Measurements from ENCODE around the gene DMGDH. TPM values are rescaled to one million over a fixed set of nuclear protein-coding genes. Genes with fewer than 3 reads are reported as not detected.
A peak's percentile ranks its signal among the peaks of the same experiment; 100 is the strongest.

DMGDH gene
- total and polyA plus RNA-seq, 8 donors = 0.38 to 5.3 (median 1.8) TPM; not detected in 1

GRCh38 chr5:78971998-78972397, 97.5 kb downstream of the DMGDH start:
- 40 to 76% (median 59%) methylated on average over 2 of the region's 2 CpGs for WGBS, 5 donors
- intact Hi-C loops (cut with DNase I; ENCODE audit: low total_unique reads) = no loop called here
- Histone ChIP-seq H3K4me3 (no peak overlapping the region), H3K36me3 (peaks cover 0 to 5% (median 2%) of the 10 kb centered on the region in 4 donors), H3K27ac (no peak overlapping the region), H3K9me3 (no peaks in the 10 kb centered on the region), H3K27me3 (no peaks in the 10 kb centered on the region), H3K4me1 (peaks cover 6 to 37% (median 29%) of the 10 kb centered on the region in 4 donors)
- TF ChIP-seq, protein P1, sequence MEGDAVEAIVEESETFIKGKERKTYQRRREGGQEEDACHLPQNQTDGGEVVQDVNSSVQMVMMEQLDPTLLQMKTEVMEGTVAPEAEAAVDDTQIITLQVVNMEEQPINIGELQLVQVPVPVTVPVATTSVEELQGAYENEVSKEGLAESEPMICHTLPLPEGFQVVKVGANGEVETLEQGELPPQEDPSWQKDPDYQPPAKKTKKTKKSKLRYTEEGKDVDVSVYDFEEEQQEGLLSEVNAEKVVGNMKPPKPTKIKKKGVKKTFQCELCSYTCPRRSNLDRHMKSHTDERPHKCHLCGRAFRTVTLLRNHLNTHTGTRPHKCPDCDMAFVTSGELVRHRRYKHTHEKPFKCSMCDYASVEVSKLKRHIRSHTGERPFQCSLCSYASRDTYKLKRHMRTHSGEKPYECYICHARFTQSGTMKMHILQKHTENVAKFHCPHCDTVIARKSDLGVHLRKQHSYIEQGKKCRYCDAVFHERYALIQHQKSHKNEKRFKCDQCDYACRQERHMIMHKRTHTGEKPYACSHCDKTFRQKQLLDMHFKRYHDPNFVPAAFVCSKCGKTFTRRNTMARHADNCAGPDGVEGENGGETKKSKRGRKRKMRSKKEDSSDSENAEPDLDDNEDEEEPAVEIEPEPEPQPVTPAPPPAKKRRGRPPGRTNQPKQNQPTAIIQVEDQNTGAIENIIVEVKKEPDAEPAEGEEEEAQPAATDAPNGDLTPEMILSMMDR (IDR thresholded peaks at IDR 0.05) = no peak
- TF ChIP-seq POLR2AphosphoS5 (IDR thresholded peaks at IDR 0.05) = no peak
- no peak for DNase-seq

GRCh38 chr5:78968781-78969180, 100.7 kb downstream of the DMGDH start:
- no peak overlapping the region for H3K27ac ChIP-seq
- WGBS, 5 donors = 86 to 93% (median 87%) methylated on average over 5 of the region's 5 CpGs
- no peak for DNase-seq
- H3K36me3 ChIP-seq = peaks cover 0 to 11% (median 4%) of the 10 kb centered on the region in 4 donors
- intact Hi-C loops (cut with DNase I; ENCODE audit: low total_unique reads) = loop anchor here (10.0 kb wide), 1 partner anchor 74 kb away; no protein-coding TSS in a partner anchor
- no peaks in the 10 kb centered on the region for H3K9me3 ChIP-seq
- no peak for TF ChIP-seq POLR2A (IDR thresholded peaks at IDR 0.05)
- no peak for TF ChIP-seq EP300 (IDR thresholded peaks at IDR 0.05)
- no peak for TF ChIP-seq POLR2AphosphoS5 (IDR thresholded peaks at IDR 0.05)
- TF ChIP-seq, protein P1 (IDR thresholded peaks at IDR 0.05) = no peak
- H3K4me1 ChIP-seq = peaks cover 2 to 20% (median 17%) of the 10 kb centered on the region in 4 donors
- H3K27me3 ChIP-seq = no peaks in the 10 kb centered on the region
- no peak overlapping the region for H3K4me3 ChIP-seq

DNA sequence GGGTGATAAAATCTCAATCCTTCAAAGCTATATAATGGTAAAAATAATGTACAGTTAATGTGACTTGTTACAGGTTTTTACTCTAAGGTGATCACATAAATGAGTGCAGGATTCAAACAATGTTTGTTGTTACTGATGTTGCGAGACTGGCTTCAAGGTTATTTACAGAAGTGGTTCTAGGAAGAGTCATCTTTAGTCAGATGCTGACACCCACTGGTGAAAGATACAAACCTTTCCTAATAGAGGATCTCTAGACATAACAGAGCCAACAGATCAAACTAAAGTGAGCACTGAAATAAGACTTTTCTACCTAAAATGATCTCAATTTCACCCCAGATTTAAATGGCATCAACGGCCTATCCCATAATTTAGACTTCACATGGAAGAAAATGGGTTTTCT, 104.6 kb downstream of the DMGDH start:
- H3K27me3 ChIP-seq = no peaks in the 10 kb centered on the region
- TF ChIP-seq EP300 (IDR thresholded peaks at IDR 0.05) (no peak), POLR2A (IDR thresholded peaks at IDR 0.05) (no peak)
- TF ChIP-seq, protein P1 (IDR thresholded peaks at IDR 0.05) = peak in 2 of 7 experiments; percentile 40 to 46
- WGBS, 5 donors = 56 to 66% (median 58%) methylated on average over 2 of the region's 2 CpGs
- H3K9me3 ChIP-seq = no peaks in the 10 kb centered on the region
- intact Hi-C loops (cut with DNase I; ENCODE audit: low total_unique reads) = loop anchor here (10.0 kb wide), 1 partner anchor 70 kb away; no protein-coding TSS in a partner anchor
- no peak overlapping the region for H3K4me3 ChIP-seq
- H3K27ac ChIP-seq = no peak overlapping the region
- H3K36me3 ChIP-seq = peaks cover 0 to 20% (median 14%) of the 10 kb centered on the region in 4 donors
- H3K4me1 ChIP-seq = no peaks in the 10 kb centered on the region
- peak in 1 of 2 donors; percentile 83 for DNase-seq

GRCh38 chr5:78961743-78962142, 107.7 kb downstream of the DMGDH start:
- peaks cover 0 to 20% (median 10%) of the 10 kb centered on the region in 4 donors for H3K36me3 ChIP-seq
- 89 to 96% (median 93%) methylated on average over 1 of the region's 1 CpG for WGBS, 5 donors
- no peak overlapping the region for H3K27ac ChIP-seq
- H3K4me1 ChIP-seq = no peaks in the 10 kb centered on the region
- DNase-seq = no peak
- TF ChIP-seq POLR2AphosphoS5 (IDR thresholded peaks at IDR 0.05) = no peak
- TF ChIP-seq, protein P1 (IDR thresholded peaks at IDR 0.05) = no peak
- no peak for TF ChIP-seq EP300 (IDR thresholded peaks at IDR 0.05)
- no peak for TF ChIP-seq POLR2A (IDR thresholded peaks at IDR 0.05)
- intact Hi-C loops (cut with DNase I; ENCODE audit: low total_unique reads) = loop anchor here (10.0 kb wide), 1 partner anchor 67 kb away; no protein-coding TSS in a partner anchor
- no peak overlapping the region for H3K4me3 ChIP-seq
- H3K9me3 ChIP-seq = no peaks in the 10 kb centered on the region
- H3K27me3 ChIP-seq = no peaks in the 10 kb centered on the region
